Activated naive CD4-positive, alpha-beta T cell treated with anti-CD3 and anti-CD28 coated beads, Interleukin-2, amount 50 U/mL, for 24 hours (primary cell): ENCODE data around the gene TFPI2.

Experiments
- H3K27ac Mint-ChIP-seq: one replicate; pipeline ENCODE4 v1.8.0; 2021; ENCODE audit warnings: mild to moderate bottlenecking, mixed read lengths
- H3K27me3 Mint-ChIP-seq: one replicate; pipeline ENCODE4 v1.8.0; 2021; ENCODE audit warnings: mixed read lengths
- H3K36me3 Mint-ChIP-seq: one replicate; pipeline ENCODE4 v1.8.0; 2021; ENCODE audit warnings: mixed read lengths
- H3K4me1 Mint-ChIP-seq: one replicate; pipeline ENCODE4 v1.8.0; 2021; ENCODE audit warnings: mixed read lengths
- H3K4me3 Mint-ChIP-seq: one replicate; pipeline ENCODE4 v1.8.0; 2021; ENCODE audit warnings: mild to moderate bottlenecking, mixed read lengths
- H3K9me3 Mint-ChIP-seq: one replicate; pipeline ENCODE4 v1.8.0; 2021; ENCODE audit warnings: mixed read lengths

Gene TFPI2

DNA sequence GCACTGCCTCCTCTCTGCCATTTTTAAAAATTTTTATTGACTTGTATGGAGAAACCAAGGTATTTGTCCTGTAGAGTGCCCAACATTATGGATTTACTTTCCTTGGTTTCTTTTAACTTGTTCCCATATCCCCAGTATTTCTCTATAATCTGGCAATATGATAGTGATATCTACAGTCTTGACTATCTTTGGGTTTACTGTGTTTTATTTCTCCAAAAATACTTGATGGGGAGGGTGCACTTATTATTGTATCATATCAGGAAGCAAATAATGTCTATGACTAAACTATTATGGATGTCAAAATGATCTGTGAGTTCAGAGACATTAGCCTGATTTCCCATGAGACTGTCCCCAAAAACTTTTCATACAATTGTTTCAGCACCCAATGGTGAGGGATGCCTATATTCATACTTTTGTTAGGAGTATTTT, 6.6 kb downstream of the TFPI2 start:
- H3K4me1 Mint-ChIP-seq = no peaks in the 10 kb centered on the region
- H3K27ac Mint-ChIP-seq = no peak overlapping the region
- H3K27me3 Mint-ChIP-seq = peaks cover 6% of the 10 kb centered on the region

GRCh38 chr7:93883078-93883916, 7.3 kb downstream of the TFPI2 start:
- H3K9me3 Mint-ChIP-seq = no peaks in the 10 kb centered on the region
- H3K27ac Mint-ChIP-seq = no peak overlapping the region
- H3K4me3 Mint-ChIP-seq = no peak overlapping the region
- peaks cover 3% of the 10 kb centered on the region for H3K27me3 Mint-ChIP-seq
- H3K36me3 Mint-ChIP-seq = no peaks in the 10 kb centered on the region
- H3K4me1 Mint-ChIP-seq = no peaks in the 10 kb centered on the region

More for the DNA sequence above, 6.6 kb downstream of the TFPI2 start:
- Mint-ChIP-seq H3K9me3 (no peaks in the 10 kb centered on the region), H3K36me3 (no peaks in the 10 kb centered on the region), H3K4me3 (no peak overlapping the region)

DNA sequence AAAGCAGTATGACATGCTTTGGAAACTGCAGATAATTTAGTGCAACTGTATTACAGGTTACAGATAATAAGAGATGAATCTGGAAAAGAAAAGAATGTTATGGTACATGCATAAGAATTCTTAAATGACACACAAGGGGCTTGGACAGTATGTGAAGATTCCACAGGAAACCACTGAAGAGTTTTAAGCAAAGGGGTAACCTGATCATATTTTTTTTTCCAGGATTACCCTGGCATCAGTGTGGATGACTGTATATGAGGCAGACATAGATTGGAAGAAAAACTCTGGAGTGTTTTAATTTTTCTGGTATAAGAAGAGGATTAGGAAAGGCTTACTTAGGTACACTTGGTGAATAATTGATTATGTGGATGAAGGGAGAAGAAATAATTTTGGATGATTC, 8.1 kb downstream of the TFPI2 start:
- H3K27ac Mint-ChIP-seq = no peak overlapping the region
- H3K4me1 Mint-ChIP-seq = no peaks in the 10 kb centered on the region
- no peak overlapping the region for H3K4me3 Mint-ChIP-seq
- H3K36me3 Mint-ChIP-seq = no peaks in the 10 kb centered on the region
- no peaks in the 10 kb centered on the region for H3K9me3 Mint-ChIP-seq
- peaks cover 3% of the 10 kb centered on the region for H3K27me3 Mint-ChIP-seq

GRCh38 chr7:93879356-93879755, 11.2 kb downstream of the TFPI2 start:
- Mint-ChIP-seq H3K27me3 (no peaks in the 10 kb centered on the region), H3K9me3 (no peaks in the 10 kb centered on the region), H3K4me1 (no peaks in the 10 kb centered on the region), H3K27ac (no peak overlapping the region), H3K4me3 (no peak overlapping the region), H3K36me3 (no peaks in the 10 kb centered on the region)

GRCh38 chr7:93877742-93878141, 12.8 kb downstream of the TFPI2 start:
- no peaks in the 10 kb centered on the region for H3K27me3 Mint-ChIP-seq
- H3K27ac Mint-ChIP-seq = no peak overlapping the region
- peaks cover 7% of the 10 kb centered on the region for H3K9me3 Mint-ChIP-seq
- no peaks in the 10 kb centered on the region for H3K36me3 Mint-ChIP-seq
- H3K4me3 Mint-ChIP-seq = no peak overlapping the region
- no peaks in the 10 kb centered on the region for H3K4me1 Mint-ChIP-seq

GRCh38 chr7:93873998-93874574, 16.5 kb downstream of the TFPI2 start:
- Mint-ChIP-seq H3K4me3 (no peak overlapping the region), H3K36me3 (no peaks in the 10 kb centered on the region), H3K27ac (no peak overlapping the region), H3K27me3 (no peaks in the 10 kb centered on the region), H3K4me1 (no peaks in the 10 kb centered on the region), H3K9me3 (peaks cover 7% of the 10 kb centered on the region)

- Mint-ChIP-seq H3K27ac (no peak overlapping the region), H3K36me3 (no peaks in the 10 kb centered on the region), H3K9me3 (no peaks in the 10 kb centered on the region), H3K4me1 (no peaks in the 10 kb centered on the region), H3K27me3 (no peaks in the 10 kb centered on the region), H3K4me3 (no peak overlapping the region)
Observed at GRCh38 chr7:93866886-93867285, 23.7 kb downstream of the TFPI2 start.

GRCh38 chr7:93862651-93863050, 27.9 kb downstream of the TFPI2 start:
- Mint-ChIP-seq H3K4me3 (no peak overlapping the region), H3K9me3 (no peaks in the 10 kb centered on the region), H3K36me3 (no peaks in the 10 kb centered on the region), H3K4me1 (no peaks in the 10 kb centered on the region), H3K27me3 (no peaks in the 10 kb centered on the region), H3K27ac (no peak overlapping the region)

DNA sequence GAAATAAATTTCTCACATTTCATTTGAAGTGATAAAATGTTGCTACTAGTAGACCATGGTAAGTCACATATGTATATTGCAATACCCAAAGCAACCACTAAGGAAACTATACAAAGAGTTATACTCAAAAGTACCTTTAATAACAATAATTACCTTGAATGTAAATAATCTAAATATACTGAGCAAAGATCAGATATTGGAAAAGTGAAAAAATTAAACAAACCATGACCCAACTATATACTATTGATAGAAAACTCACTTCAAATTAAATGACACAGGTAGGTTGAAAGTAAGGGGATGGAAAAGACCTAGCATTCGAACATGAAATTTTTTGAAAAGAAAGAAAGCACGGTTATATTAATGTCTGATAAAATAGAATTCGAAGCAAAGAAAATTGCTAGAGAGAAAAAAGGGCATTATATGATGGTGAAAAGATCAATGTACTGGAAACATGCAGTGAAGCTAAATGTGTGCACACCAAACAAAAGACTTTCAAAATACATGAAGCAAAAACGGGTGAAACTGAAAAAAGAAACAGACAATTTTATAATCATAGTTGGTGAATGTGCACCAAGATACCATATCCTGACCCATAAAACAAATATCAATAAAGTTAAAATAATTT, 29.1 kb downstream of the TFPI2 start:
- H3K36me3 Mint-ChIP-seq = no peaks in the 10 kb centered on the region
- no peak overlapping the region for H3K4me3 Mint-ChIP-seq
- H3K27me3 Mint-ChIP-seq = no peaks in the 10 kb centered on the region
- no peaks in the 10 kb centered on the region for H3K4me1 Mint-ChIP-seq
- no peak overlapping the region for H3K27ac Mint-ChIP-seq
- H3K9me3 Mint-ChIP-seq = no peaks in the 10 kb centered on the region

- Mint-ChIP-seq H3K36me3 (no peaks in the 10 kb centered on the region), H3K4me3 (no peak overlapping the region), H3K4me1 (no peaks in the 10 kb centered on the region), H3K27me3 (no peaks in the 10 kb centered on the region), H3K9me3 (no peaks in the 10 kb centered on the region), H3K27ac (no peak overlapping the region)
Observed at GRCh38 chr7:93860261-93860660, 30.3 kb downstream of the TFPI2 start.

GRCh38 chr7:93858857-93859256, 31.7 kb downstream of the TFPI2 start:
- no peaks in the 10 kb centered on the region for H3K9me3 Mint-ChIP-seq
- no peaks in the 10 kb centered on the region for H3K36me3 Mint-ChIP-seq
- H3K27me3 Mint-ChIP-seq = no peaks in the 10 kb centered on the region
- H3K4me1 Mint-ChIP-seq = no peaks in the 10 kb centered on the region
- H3K27ac Mint-ChIP-seq = no peak overlapping the region
- no peak overlapping the region for H3K4me3 Mint-ChIP-seq

DNA sequence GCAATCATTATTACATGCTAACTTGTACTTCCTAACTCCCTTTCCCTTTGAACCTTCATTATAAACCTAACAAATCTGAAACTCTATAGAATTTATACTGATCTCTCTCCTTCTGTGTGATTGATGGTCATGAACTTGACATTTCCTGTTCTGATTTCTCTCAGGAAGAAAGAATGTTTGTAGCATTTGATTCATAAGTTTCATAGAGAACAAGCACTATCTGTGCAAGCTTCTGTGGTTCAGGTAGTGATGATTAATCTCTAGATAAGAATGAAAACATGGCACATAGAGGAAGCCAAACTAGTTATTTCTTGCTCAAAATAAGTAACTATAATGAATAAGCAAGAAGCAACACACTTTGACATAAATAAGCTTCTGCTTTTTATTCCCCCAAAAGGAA, 34.2 kb downstream of the TFPI2 start:
- H3K36me3 Mint-ChIP-seq = no peaks in the 10 kb centered on the region
- H3K4me1 Mint-ChIP-seq = no peaks in the 10 kb centered on the region
- no peak overlapping the region for H3K27ac Mint-ChIP-seq

DNA sequence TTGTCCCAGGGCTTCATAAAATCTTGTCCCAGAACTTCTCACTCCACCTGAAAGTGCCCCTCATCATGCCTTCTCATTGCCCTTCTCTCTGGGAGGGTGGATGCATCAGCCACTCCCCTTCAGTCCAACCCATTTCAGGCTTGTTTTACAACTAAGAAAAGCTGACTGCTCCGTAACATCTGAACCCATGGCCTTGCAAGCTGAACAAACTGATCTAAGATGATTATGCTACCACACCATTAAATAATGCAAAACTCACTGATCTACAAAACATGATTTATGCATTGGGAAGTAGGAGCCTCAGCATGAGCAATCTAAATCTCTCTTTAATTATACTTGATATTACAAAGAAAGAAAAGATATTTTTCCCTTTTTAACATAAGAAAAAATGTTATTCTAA, 34.8 kb downstream of the TFPI2 start:
- Mint-ChIP-seq H3K36me3 (no peaks in the 10 kb centered on the region), H3K4me1 (no peaks in the 10 kb centered on the region), H3K4me3 (no peak overlapping the region), H3K27me3 (no peaks in the 10 kb centered on the region), H3K9me3 (no peaks in the 10 kb centered on the region), H3K27ac (no peak overlapping the region)

More for the DNA sequence above, 34.2 kb downstream of the TFPI2 start:
- H3K4me3 Mint-ChIP-seq = no peak overlapping the region
- H3K9me3 Mint-ChIP-seq = no peaks in the 10 kb centered on the region
- no peaks in the 10 kb centered on the region for H3K27me3 Mint-ChIP-seq

- Mint-ChIP-seq H3K27me3 (peaks cover 1% of the 10 kb centered on the region), H3K36me3 (no peaks in the 10 kb centered on the region), H3K4me3 (no peak overlapping the region), H3K9me3 (no peaks in the 10 kb centered on the region), H3K27ac (no peak overlapping the region), H3K4me1 (no peaks in the 10 kb centered on the region)
Observed at GRCh38 chr7:93854480-93854879, 36.1 kb downstream of the TFPI2 start.

GRCh38 chr7:93851536-93851935, 39.0 kb downstream of the TFPI2 start:
- Mint-ChIP-seq H3K27ac (no peak overlapping the region), H3K4me1 (no peaks in the 10 kb centered on the region), H3K27me3 (peaks cover 1% of the 10 kb centered on the region), H3K9me3 (no peaks in the 10 kb centered on the region), H3K36me3 (no peaks in the 10 kb centered on the region), H3K4me3 (no peak overlapping the region)

- no peak overlapping the region for H3K4me3 Mint-ChIP-seq
- no peaks in the 10 kb centered on the region for H3K27me3 Mint-ChIP-seq
- H3K9me3 Mint-ChIP-seq = no peaks in the 10 kb centered on the region
- H3K27ac Mint-ChIP-seq = no peak overlapping the region
- H3K4me1 Mint-ChIP-seq = no peaks in the 10 kb centered on the region
- no peaks in the 10 kb centered on the region for H3K36me3 Mint-ChIP-seq
Observed at GRCh38 chr7:93843260-93843659, 47.3 kb downstream of the TFPI2 start.
